GM18508 (cell line): ENCODE results near the gene TJP1.
"Not testable (repeated sequence)": the region's sequence is repeated elsewhere in the genome, so short reads cannot be mapped to it uniquely, and the experiment has no call there.

Experiments
- ATAC-seq: cut with Tn5 transposase; IDR thresholded peaks from one replicate; pipeline ENCODE4 v1.9.1; 2021; ENCODE audit warnings: moderate number of reproducible peaks; ENCODE audit not compliant: insufficient read depth, unreplicated experiment

TJP1 gene

DNA sequence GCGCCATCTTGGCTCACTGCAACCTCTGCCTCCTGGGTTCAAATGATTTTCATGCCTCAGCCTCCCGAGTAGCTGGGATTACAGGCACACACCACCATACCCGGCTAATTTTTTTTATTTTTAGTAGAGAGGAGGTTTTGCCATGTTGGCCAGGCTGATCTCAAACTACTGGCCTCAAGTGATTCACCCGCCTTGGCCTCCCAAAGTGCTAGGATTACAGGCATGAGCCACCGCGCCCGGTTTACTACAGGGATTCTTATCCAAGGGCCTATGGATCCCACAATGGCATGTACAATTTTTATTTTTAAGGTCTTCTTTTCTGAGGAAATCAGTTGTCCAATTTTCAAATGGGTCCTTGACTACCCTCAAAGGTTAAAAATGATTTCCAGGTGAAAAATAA lies 150.2 kb downstream of the TJP1 start:
- not testable (repeated sequence) for ATAC-seq

DNA sequence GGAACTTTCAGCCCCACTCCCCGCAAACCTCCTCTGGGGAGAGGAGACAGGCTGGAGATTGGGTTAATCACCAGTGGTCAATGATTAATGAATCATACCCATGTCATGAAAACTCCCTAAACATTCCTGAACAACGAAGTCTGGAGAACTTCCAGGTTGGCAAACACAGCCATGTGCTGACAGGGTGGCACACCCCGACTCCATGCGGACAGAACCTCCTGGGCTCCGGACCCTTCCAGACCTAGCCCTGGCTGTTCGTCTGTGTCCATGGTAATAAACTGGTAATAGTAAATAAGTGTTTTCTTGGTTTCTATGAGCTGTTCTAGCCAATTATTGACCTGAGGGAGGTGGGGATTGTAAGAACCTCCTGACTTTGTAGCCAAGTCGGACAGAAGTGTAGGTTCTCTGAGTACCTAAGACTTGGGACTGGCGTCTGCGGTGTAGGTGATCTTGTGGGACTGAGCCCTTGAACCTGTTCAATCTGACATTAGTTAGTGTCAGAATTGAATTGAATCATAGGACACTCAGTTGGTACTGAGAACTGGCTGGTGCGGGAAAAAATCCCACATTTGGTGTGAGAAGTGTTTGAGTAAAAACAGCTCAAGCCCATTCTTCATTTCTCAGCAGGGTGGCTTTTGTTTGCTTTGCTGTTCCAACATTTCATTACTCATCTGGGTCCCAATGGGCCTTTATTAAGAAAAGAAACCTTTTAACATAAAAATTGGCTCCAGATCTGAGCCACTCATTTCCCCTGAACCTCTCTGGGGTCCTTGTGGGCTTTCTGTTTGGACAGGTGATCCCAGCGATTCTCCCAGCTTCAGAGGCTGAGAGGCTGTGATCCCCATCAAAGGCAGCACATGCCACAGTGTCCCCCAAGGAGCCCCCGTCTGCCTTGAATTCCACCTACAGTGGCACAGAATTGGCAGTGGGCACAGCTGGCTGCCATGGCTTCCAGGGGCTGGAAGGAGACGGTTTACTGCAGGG lies 151.0 kb downstream of the TJP1 start:
- no peak for ATAC-seq

DNA sequence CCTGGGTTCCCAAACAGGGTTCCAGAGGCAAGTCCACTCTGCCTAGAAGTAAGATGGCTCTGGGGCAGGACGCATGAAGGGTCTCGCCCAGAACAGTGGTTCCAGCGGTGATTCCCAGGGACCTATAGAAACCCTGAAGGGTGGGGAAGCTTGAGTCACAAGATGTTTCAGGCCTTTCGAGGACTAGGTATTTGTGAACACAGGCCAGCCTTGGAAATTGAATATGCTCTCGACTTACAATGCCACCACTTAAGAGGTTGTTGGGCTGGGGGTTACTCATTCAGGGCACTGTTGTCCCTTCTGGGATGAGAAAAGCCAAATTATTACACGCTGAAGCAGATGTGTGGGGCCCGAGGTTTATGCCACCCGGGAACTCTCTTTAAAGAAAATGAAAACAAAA lies 152.0 kb downstream of the TJP1 start:
- no peak for ATAC-seq

DNA sequence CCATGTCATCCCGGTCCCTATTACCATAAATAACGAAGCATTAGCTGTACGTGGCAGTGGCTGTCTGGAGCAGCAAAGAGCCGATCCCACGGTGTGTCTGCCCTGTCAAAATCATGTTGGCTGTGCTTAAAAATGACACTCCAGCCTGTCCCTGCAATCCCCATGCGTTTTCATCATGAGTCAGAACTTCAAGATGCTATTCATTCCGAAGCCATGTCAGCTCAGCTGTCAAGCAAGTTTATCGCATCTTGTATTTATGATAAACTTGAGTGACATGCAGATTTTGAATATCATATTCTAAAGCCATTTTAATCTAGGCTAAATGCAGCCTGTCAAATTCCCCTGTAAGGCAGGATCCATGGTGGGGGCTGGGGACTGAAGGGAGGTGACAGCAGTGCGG lies 152.4 kb downstream of the TJP1 start:
- no peak for ATAC-seq

DNA sequence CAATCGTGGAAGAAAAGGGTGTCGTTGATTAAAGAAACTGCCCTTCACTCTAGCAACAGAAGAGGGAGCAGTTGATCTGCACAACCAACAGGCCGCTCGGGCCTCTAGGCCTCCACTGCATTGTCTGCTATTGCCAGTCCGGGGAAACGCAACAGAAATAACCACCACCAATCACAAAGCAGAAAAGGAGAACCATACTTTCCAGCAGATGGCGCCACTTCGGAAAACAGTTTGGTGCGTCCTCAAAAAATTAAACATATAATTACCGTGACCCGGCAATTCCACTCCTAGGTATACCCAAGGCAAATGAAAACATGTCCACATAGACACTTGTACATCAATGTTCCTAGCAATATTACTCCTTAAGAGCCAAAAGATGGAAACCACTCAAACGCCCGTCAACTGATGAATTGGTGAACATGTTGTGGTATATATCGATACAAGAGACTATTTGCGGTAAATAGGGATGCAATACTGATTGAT lies 154.1 kb downstream of the TJP1 start:
- ATAC-seq = no peak

DNA sequence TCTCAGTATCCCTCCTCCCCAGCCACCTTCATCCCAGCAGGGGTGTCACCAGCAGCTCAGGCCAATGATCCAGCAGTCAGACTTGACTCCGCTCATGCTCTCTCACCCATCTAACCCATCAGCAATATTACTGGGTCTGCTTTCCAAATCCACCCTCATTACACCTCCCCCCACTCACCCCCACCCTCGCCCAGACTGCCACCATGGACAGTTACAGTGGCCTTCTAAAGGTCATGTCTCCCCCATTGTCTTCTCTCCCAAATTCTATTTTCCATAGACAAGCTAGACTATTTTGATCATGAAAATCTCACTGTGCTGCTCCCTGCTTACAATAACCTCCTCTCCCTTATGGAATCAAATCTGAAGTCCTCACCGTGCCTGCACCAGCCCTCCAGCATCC lies 156.0 kb downstream of the TJP1 start:
- ATAC-seq = no peak

DNA sequence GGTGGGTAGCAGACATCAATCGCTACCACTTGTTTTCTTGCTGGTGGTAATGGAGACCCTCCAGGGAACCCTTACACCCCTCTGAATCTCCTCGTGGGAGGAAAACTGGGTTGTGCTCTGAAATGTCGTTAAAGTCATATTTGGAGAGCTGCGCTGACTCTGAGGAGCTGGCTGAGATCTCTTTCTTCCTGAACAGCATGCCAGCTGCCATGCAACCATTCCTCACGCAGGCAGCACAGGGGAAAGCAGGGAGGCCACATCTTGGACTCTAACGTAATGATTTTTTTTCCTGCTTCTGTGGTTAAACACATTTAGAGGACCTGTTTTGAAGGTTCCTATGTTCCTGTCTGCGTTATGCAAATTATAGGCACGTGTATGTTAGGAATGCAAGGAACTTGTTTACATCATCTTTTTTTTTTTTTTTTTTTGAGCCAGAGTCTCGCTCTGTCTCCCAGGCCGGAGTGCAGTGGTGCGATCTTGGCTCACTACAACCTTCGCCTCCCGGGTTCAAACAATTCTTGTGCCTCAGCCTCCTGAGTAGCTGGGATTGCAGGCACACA lies 156.7 kb downstream of the TJP1 start:
- no peak for ATAC-seq

DNA sequence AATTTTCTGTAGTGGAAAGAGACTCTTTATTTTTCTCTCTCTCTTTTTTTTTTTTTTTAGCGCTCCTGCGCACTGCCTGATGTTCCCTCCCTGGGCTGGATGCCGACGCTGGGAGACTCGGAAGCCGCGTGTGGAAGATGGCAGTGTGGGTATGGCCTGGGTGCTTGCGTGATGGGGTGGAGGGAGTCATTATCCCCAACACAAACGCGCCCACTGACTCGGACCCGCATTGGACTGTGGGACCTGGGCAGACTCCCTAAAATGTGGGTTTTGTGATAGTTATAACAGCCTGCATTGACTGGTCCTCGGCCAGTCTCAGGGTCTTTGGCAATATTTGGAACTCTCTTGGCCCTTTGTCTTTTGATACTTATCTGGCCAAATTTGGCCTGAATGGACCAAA lies 157.9 kb downstream of the TJP1 start:
- ATAC-seq = no peak

DNA sequence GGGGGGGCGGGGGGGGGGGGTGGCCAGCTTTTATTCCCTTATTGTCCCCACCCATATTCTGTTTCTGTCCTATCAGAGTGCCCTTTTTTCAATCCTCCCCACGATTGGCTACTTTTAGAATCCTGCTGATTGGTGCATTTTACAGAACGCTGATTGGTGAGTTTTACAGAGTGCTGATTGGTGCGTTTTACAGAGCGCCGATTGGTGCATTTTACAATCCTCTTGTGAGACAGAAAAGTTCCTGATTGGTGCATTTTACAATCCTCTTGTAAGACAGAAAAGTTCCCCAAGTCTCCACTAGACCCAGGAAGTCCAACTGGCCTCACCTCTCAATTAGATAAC lies 164.8 kb downstream of the TJP1 start:
- not testable (repeated sequence) for ATAC-seq

DNA sequence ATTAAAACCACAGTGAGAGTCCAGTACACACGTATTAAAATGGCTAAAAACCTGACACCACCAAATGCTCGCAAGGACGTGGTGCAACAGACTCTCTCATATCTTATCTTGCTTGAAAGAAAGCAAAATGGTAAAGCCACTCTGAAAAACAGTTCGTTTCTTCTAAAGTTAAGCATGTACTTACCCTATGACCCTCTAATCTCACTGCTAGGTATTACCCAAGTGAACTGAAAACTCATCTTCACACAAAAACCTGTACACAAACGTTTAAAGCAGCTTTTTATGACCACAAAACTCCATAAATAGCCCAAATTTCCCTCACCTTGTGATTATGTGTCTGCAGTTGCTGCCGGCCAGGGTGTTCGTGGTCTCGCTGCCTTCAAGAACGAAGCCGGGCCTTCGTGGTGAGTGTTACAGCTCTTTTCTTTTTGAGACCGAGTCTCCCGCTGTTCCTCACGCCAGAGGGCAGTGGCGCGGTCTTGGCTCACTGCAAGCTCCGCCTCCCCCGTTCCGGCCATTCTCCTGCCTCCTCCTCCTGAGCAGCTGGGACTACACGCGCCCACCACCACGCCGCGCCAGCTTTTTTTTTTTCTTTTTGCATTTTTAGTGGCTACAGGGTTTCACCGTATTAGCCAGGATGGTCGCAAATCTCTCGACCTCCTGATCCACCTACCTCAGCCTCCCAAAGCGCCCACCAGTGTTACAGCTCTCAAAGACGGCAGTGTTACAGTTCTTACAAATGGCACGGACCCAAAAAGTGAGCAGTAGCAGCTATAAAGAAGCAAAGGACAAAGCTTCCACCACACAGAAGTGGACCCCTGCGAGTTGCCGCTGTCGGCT lies 165.4 kb downstream of the TJP1 start:
- ATAC-seq = no peak

DNA sequence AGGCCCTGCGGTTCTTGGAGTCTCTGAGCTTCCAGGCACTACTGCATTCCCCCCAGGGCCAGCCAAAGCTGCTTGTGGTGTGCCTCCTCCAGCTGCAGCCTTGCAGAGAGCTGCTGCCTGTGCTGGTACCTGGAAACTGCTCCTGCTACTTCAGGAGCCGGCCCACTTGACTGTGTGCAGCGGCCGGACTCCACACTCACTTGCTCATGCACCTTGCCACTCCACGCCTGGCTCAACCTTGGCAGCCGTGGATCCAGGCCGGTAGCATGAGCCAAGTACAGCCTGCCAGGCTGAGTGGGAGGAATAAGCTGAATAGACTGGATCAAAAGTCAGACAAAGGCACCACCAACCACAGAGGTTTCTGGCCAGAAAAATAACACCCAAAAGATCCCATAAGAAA lies 169.7 kb downstream of the TJP1 start:
- ATAC-seq = no peak

DNA sequence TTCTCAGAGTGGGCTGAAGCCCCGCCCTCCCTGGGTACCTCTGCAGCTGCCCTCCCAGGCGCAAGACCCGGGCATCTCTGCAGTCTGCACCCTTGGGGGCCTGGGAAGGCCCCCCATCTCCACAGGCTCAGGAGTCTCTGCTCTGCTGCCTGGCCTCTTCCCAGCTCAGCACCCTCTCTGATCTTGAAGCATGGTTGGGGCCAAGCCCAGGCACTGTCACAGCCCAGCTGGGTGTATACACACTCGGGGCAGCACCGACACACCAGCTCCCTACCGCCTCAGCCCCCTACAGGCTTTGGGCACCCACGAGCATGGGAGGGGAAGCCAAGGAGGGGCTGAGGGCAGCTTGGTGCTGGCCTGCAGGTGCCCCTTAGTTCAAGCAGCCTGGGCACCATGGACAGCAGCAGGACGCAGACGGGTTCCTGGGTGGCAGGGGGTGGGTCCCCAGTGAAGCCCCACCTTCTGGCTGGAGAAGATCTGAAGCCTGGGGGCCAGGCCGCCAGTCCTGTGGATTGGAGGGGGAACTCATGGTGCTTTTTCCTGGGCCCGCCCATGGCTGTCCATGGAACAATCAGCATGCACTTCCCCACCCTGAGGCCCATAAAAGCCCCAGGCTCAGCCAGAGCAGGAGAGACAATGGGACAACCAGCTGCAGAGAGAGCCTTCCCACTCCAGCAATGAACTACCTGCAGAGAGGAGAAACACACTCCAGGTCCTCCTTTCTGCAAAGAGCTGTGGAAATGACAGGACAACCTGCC lies 170.6 kb downstream of the TJP1 start:
- ATAC-seq = no peak
